Thyroid gland (tissue), 4 donors: ENCODE results near the gene UBL4B. TPM values are rescaled to one million over a fixed set of nuclear protein-coding genes. Genes with fewer than 3 reads are reported as not detected.

Source experiments
- DNase-seq, 2 donors: peaks; one replicate each; pipeline ENCODE4 v3.0.0-alpha.2; 2019
- H3K27ac ChIP-seq, 3 donors: fragments of 200-600 bp; sonication (generic); 1 replicate in 2 of 3; 2 replicates in 1 of 3; pipeline ENCODE4 v1.5.1; 2016 to 2019; ENCODE audit warnings: mild to moderate bottlenecking in 1 of 3, moderate library complexity in 1 of 3
- H3K27me3 ChIP-seq: fragments of 200-600 bp; sonication (generic); one replicate; pipeline ENCODE4 v1.5.1; 2019
- H3K36me3 ChIP-seq, 2 donors: fragments of 200-600 bp; sonication (generic); one replicate each; pipeline ENCODE4 v1.5.1; 2016 to 2019
- H3K4me1 ChIP-seq, 2 donors: fragments of 200-600 bp; sonication (generic); one replicate each; pipeline ENCODE4 v1.5.1; 2017 to 2019
- H3K4me3 ChIP-seq, 3 donors: fragments of 200-600 bp; sonication (generic); replicated peaks in 1 of 3; 1 replicate in 2 of 3; 2 replicates in 1 of 3; pipeline ENCODE4 v1.5.1; 2016; ENCODE audit warnings: mild to moderate bottlenecking in 1 of 3
- H3K9me3 ChIP-seq: fragments of 200-600 bp; sonication (generic); one replicate; pipeline ENCODE4 v1.5.1; 2017
- CTCF ChIP-seq, 6 experiments: fragments of 200-600 bp in 3 of 6; fragments of 450-650 bp in 3 of 6; sonication (generic) in 3 of 6; IDR thresholded peaks; one replicate each; pipeline ENCODE4 v1.5.1; 2016 to 2019; ENCODE audit warnings: antibody characterized with exemption in 6 of 6, mild to moderate bottlenecking in 2 of 6, inconsistent platforms in 1 of 6, moderate library complexity in 1 of 6
- POLR2A ChIP-seq, 2 donors: fragments of 450-650 bp; IDR thresholded peaks; one replicate each; pipeline ENCODE4 v1.6.1; 2017; ENCODE audit warnings: antibody characterized with exemption in 2 of 2, mild to moderate bottlenecking in 2 of 2, moderate library complexity in 1 of 2
- WGBS, 2 donors: methylation state at CpG; one replicate each; pipeline ENCODE4 v1.1.5; 2017; 5-methylcytosine and 5-hydroxymethylcytosine counted together
- intact Hi-C: fragments of 100-400 bp; cut with DNase I; formaldehyde crosslinking; loops from one replicate; pipeline ENCODE4 v1.15.1; 2023
- total RNA-seq, 4 donors: library from RNA; depleted of rRNA; stranded (reverse); fragments of >200 nt; gene quantifications; one replicate each; pipeline ENCODE4 v1.2.3, GENCODE V29; 2016

Gene UBL4B
- total RNA-seq, 4 donors from 2014 or later, result 0.27 TPM; not detected in 3

- WGBS, 2 donors, result 58 to 63% methylated on average over 3 to 7 of the region's 7 CpGs
- intact Hi-C loops, result no loop called here
- DNase-seq, result no peak
- Histone ChIP-seq H3K4me3 (no peak overlapping the region), H3K27me3 (no peaks in the 10 kb centered on the region), H3K36me3 (no peaks in the 10 kb centered on the region), H3K4me1 (no peaks in the 10 kb centered on the region), H3K27ac (no peak overlapping the region), H3K9me3 (no peaks in the 10 kb centered on the region)
- no peak for TF ChIP-seq POLR2A (IDR thresholded peaks at IDR 0.05)
- TF ChIP-seq CTCF (IDR thresholded peaks at IDR 0.05), result no peak
Measured at GRCh38 chr1:110094931-110095654, 17.1 kb upstream of the UBL4B start.

GRCh38 chr1:110097507-110098221, 14.6 kb upstream of the UBL4B start:
- intact Hi-C loops, result no loop called here
- no peaks in the 10 kb centered on the region for H3K9me3 ChIP-seq
- no peak for DNase-seq
- H3K27ac ChIP-seq, result no peak overlapping the region
- TF ChIP-seq CTCF (IDR thresholded peaks at IDR 0.05) (no peak), POLR2A (IDR thresholded peaks at IDR 0.05) (no peak)
- no peaks in the 10 kb centered on the region for H3K36me3 ChIP-seq
- H3K4me1 ChIP-seq, result no peaks in the 10 kb centered on the region
- H3K4me3 ChIP-seq, result no peak overlapping the region
- no peaks in the 10 kb centered on the region for H3K27me3 ChIP-seq
- WGBS, 2 donors, result 57 to 59% methylated on average over 11 of the region's 11 CpGs

GRCh38 chr1:110098222-110099026, 13.8 kb upstream of the UBL4B start:
- no peak for DNase-seq
- intact Hi-C loops, result no loop called here
- WGBS, 2 donors, result 74 to 77% methylated on average over 9 of the region's 9 CpGs
- no peak overlapping the region for H3K27ac ChIP-seq
- no peaks in the 10 kb centered on the region for H3K27me3 ChIP-seq
- no peaks in the 10 kb centered on the region for H3K4me1 ChIP-seq
- H3K4me3 ChIP-seq, result no peak overlapping the region
- H3K9me3 ChIP-seq, result no peaks in the 10 kb centered on the region
- no peaks in the 10 kb centered on the region for H3K36me3 ChIP-seq
- TF ChIP-seq CTCF (IDR thresholded peaks at IDR 0.05) (no peak), POLR2A (IDR thresholded peaks at IDR 0.05) (no peak)

GRCh38 chr1:110100335-110100734, 11.9 kb upstream of the UBL4B start:
- H3K4me3 ChIP-seq, result no peak overlapping the region
- WGBS, 2 donors, result 81 to 82% methylated on average over 2 of the region's 2 CpGs
- no peaks in the 10 kb centered on the region for H3K36me3 ChIP-seq
- H3K9me3 ChIP-seq, result no peaks in the 10 kb centered on the region
- H3K27me3 ChIP-seq, result no peaks in the 10 kb centered on the region
- no peak for DNase-seq
- no peaks in the 10 kb centered on the region for H3K4me1 ChIP-seq
- no peak overlapping the region for H3K27ac ChIP-seq
- TF ChIP-seq CTCF (IDR thresholded peaks at IDR 0.05) (no peak), POLR2A (IDR thresholded peaks at IDR 0.05) (no peak)
- intact Hi-C loops, result loop anchor here (5.0 kb wide), 1 partner anchor 43 kb away; no protein-coding TSS in a partner anchor
